ENCODE results near the gene YTHDC1. TPM values are rescaled to one million over a fixed set of nuclear protein-coding genes. Genes with fewer than 3 reads are reported as not detected.
"Not testable (repeated sequence)": the region's sequence is repeated elsewhere in the genome, so short reads cannot be mapped to it uniquely, and the experiment has no call there.

The YTHDC1 gene
- total RNA-seq, 1 donor from 2014 or later = 110 TPM

DNA sequence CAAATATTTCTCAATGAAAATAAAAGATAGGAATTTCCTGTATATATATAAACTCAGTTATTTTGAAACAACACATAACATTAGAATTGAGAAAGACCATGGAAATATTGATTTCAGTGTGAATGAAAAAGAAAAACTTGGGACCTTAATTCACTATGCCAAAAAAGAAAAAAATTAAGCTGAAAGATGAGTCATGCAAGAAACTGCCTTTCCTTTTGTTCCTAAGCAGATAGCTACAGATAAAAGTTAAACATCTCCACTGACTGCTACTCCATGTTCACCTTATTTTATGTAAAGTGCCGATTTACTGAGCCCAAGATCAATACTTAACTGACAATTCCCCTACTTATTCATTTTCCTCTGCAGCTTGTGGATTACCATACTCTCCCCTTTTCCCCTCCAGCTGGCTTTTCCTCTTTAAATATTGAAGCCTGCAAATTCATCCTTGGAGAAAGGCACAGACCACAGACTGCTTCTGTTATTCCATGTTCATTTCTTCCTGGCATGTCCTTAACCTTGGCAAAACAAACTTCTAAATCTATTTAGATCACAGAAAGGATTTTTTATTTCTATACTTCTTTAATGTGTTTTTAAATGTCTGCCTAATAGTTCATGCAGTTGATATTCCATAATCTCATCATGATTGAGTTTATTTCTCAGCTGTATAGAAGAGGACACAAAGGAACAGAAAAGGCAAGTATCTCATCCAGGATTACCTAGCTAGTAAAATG is 40.5 kb upstream of the YTHDC1 start:
- H3K36me3 Mint-ChIP-seq (ENCODE audit: low read depth, unreplicated experiment) = no peaks in the 10 kb centered on the region
- H3K27ac Mint-ChIP-seq (ENCODE audit: unreplicated experiment) = peak overlapping the region; percentile 40

DNA sequence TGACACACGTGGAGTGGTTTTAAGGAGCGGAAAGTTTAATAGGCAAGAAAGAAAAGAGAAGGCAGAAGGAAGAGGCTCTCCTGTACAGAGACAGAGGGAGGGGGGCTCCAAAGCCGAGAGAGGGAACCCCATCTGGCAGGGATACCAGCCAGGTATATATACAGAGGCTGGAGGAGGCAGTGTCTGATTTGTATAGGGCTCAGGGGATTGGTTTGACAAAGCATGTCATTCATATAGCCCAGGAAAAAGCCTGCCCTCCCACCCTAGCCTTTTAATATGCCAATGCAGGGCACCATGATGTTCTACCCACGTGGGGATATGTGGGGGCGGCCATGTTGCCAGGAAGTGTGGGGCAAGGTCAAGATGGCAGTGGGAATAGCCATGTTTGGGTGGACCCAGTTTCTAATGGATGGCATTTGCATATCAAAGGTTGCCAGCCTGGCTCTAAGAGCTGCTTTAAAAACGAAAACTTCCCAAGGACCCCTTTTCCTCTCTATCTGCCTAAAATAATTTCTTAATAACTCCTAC is 39.6 kb upstream of the YTHDC1 start:
- H3K36me3 Mint-ChIP-seq (ENCODE audit: low read depth, unreplicated experiment); H3K27ac Mint-ChIP-seq (ENCODE audit: unreplicated experiment); H3K4me3 Mint-ChIP-seq (ENCODE audit: unreplicated experiment); H3K4me1 Mint-ChIP-seq (ENCODE audit: unreplicated experiment); H3K9me3 Mint-ChIP-seq (ENCODE audit: unreplicated experiment); H3K27me3 Mint-ChIP-seq (ENCODE audit: unreplicated experiment); DNase-seq (ENCODE audit: low spot score): not testable (repeated sequence)

More for the DNA sequence above, 40.5 kb upstream of the YTHDC1 start:
- TF ChIP-seq CTCF (IDR thresholded peaks at IDR 0.05; ENCODE audit: unreplicated experiment) = no peak
- no peak overlapping the region for H3K4me3 Mint-ChIP-seq (ENCODE audit: unreplicated experiment)
- peaks cover 5% of the 10 kb centered on the region for H3K27me3 Mint-ChIP-seq (ENCODE audit: unreplicated experiment)
- DNase-seq (ENCODE audit: low spot score) = no peak
- no peaks in the 10 kb centered on the region for H3K9me3 Mint-ChIP-seq (ENCODE audit: unreplicated experiment)
- H3K4me1 Mint-ChIP-seq (ENCODE audit: unreplicated experiment) = no peaks in the 10 kb centered on the region

DNA sequence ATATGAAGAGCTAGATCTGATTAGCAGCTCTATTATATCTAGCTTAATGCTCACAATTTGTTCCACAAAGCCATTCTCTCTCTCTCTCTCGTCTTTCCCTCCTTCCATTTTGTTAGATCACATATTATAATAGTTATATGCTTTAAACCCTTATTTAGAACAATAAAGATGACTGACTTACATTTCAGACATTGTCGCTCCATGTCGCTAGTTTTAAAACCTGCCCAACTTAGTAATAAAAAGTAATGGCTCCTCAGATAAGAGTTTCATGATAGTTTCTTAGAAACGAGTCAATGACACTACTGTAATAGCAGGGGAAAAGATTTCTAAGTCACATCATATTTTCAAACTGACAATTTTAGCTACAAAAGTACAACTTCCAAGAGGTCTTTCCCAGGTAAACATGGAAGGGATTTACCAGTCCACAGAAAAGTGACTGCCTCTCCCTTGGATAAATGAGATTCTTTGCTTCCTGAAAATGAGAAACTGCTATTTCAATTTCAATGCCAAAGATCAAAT is 38.5 kb upstream of the YTHDC1 start:
- DNase-seq (ENCODE audit: low spot score) = no peak
- no peak for TF ChIP-seq CTCF (IDR thresholded peaks at IDR 0.05; ENCODE audit: unreplicated experiment)
- no peaks in the 10 kb centered on the region for H3K9me3 Mint-ChIP-seq (ENCODE audit: unreplicated experiment)
- H3K4me1 Mint-ChIP-seq (ENCODE audit: unreplicated experiment) = no peaks in the 10 kb centered on the region
- no peak overlapping the region for H3K27ac Mint-ChIP-seq (ENCODE audit: unreplicated experiment)
- no peaks in the 10 kb centered on the region for H3K36me3 Mint-ChIP-seq (ENCODE audit: low read depth, unreplicated experiment)
- H3K4me3 Mint-ChIP-seq (ENCODE audit: unreplicated experiment) = no peak overlapping the region
- H3K27me3 Mint-ChIP-seq (ENCODE audit: unreplicated experiment) = peaks cover 4% of the 10 kb centered on the region

DNA sequence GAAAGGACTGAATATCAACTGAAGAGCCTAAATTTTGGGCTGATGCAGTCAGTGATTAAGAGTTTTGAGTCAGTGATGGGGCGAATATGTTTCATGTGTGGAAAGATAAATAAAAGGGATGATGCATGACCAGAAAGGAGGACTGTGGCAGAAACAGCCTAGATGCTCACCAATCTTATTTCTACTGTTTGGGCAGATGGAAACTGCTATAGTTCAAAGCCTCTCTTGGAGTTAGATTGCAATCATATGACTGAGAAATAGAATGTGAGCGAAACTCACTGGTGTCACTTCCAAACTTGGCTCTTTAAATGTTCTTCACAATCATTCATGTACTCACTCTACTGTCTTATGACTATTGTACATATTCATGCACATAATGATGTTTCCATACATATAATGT is 35.4 kb upstream of the YTHDC1 start:
- Mint-ChIP-seq H3K9me3 (ENCODE audit: unreplicated experiment) (no peaks in the 10 kb centered on the region), H3K27me3 (ENCODE audit: unreplicated experiment) (peaks cover 4% of the 10 kb centered on the region), H3K4me3 (ENCODE audit: unreplicated experiment) (no peak overlapping the region), H3K36me3 (ENCODE audit: low read depth, unreplicated experiment) (no peaks in the 10 kb centered on the region), H3K4me1 (ENCODE audit: unreplicated experiment) (no peaks in the 10 kb centered on the region), H3K27ac (ENCODE audit: unreplicated experiment) (no peak overlapping the region)
- no peak for DNase-seq (ENCODE audit: low spot score)
- TF ChIP-seq CTCF (IDR thresholded peaks at IDR 0.05; ENCODE audit: unreplicated experiment) = no peak

DNA sequence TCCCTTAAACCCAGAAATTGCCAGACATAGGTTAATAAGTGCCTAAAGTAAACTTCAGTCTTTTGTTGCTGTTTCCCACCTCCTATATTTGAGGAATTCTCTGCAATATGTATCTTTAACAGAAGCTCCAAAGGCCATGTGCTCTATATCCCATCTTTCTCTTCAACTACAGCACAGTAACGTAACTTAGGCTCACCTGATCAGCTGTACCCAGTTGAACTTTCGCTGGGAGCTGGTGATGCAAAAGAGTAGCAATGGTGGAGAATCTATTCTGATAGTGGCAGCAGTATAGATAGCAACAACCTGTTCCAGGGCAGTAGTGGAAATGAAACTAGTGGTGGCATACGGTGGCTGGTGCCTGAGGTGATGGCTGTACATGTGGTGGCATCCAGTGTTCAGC is 33.2 kb upstream of the YTHDC1 start:
- Mint-ChIP-seq H3K27ac (ENCODE audit: unreplicated experiment) (no peak overlapping the region), H3K9me3 (ENCODE audit: unreplicated experiment) (no peaks in the 10 kb centered on the region), H3K4me3 (ENCODE audit: unreplicated experiment) (no peak overlapping the region), H3K4me1 (ENCODE audit: unreplicated experiment) (no peaks in the 10 kb centered on the region), H3K27me3 (ENCODE audit: unreplicated experiment) (peaks cover 2% of the 10 kb centered on the region), H3K36me3 (ENCODE audit: low read depth, unreplicated experiment) (no peaks in the 10 kb centered on the region)
- no peak for TF ChIP-seq CTCF (IDR thresholded peaks at IDR 0.05; ENCODE audit: unreplicated experiment)
- no peak for DNase-seq (ENCODE audit: low spot score)

All from endothelial cell (in vitro differentiated cells).